B cell (primary cell): Measurements from ENCODE around the gene AUTS2. TPM values are rescaled to one million over a fixed set of nuclear protein-coding genes. Genes with fewer than 3 reads are reported as not detected.

Source experiments
- ATAC-seq: fragments of 200-7000 bp; cut with Tn5 transposase; one replicate; pipeline ENCODE4 v1.10.0; 2021; ENCODE audit warnings: low read depth, mild to moderate bottlenecking, moderate number of reproducible peaks, moderate library complexity
- CTCF ChIA-PET: fragments of 350-600 bp; sonication (Branson Sonifier 250); formaldehyde crosslinking; loops from one replicate; lab custom pipeline; 2021; ENCODE audit warnings: antibody characterized with exemption, inconsistent platforms; lab: Charles Lee
- POLR2A ChIA-PET: fragments of 350-600 bp; sonication (Branson Sonifier 250); formaldehyde crosslinking; loops from one replicate; lab custom pipeline; 2021; ENCODE audit warnings: antibody characterized with exemption; lab: Charles Lee
- DNase-seq: peaks from one replicate; pipeline ENCODE4 v3.0.0; 2013
- H2AFZ ChIP-seq: 2 replicates; pipeline ENCODE4 v1.6.1; 2012; ENCODE audit warnings: mild to moderate bottlenecking, low read depth, low read length; ENCODE audit not compliant: insufficient read depth, poor library complexity, severe bottlenecking
- H3K27ac ChIP-seq, 2 donors: 1 replicate in 1 of 2; 2 replicates in 1 of 2; pipeline ENCODE4 v1.5.1; 2012 to 2013; ENCODE audit warnings: low read length in 2 of 2, mild to moderate bottlenecking in 2 of 2, moderate library complexity in 1 of 2
- H3K27me3 ChIP-seq, 4 experiments: fragments of 200-600 bp in 1 of 4; sonication (generic) in 1 of 4; replicated peaks in 1 of 4; 1 replicate in 2 of 4; 2 replicates in 2 of 4; pipeline versions ENCODE4 v1.6.1 to v1.7.0; 2013 to 2016; ENCODE audit warnings: low read length in 3 of 4, mild to moderate bottlenecking in 2 of 4, mixed read lengths in 1 of 4, moderate library complexity in 1 of 4; ENCODE audit not compliant: insufficient read depth in 4 of 4, control insufficient read depth in 3 of 4; ENCODE audit errors: control extremely low read depth in 1 of 4
- H3K36me3 ChIP-seq, 2 experiments: replicated peaks in 1 of 2; 1 replicate in 1 of 2; 2 replicates in 1 of 2; pipeline versions ENCODE4 v1.6.1 to v1.7.1; 2013; ENCODE audit warnings: low read length in 1 of 2; ENCODE audit not compliant: insufficient read depth in 2 of 2, control insufficient read depth in 1 of 2; ENCODE audit errors: control extremely low read depth in 1 of 2, extremely low read depth in 1 of 2
- H3K4me1 ChIP-seq, 2 donors: fragments of 200-600 bp in 1 of 2; sonication (generic) in 1 of 2; 1 replicate in 1 of 2; 2 replicates in 1 of 2; pipeline versions ENCODE4 v1.5.1 to v1.6.1; 2013 to 2017; ENCODE audit warnings: low read length in 2 of 2; ENCODE audit not compliant: control insufficient read depth in 2 of 2, insufficient read depth in 2 of 2
- H3K4me2 ChIP-seq: replicated peaks from 2 replicates; pipeline ENCODE3; 2012; ENCODE audit warnings: mild to moderate bottlenecking, low read depth, low read length; ENCODE audit not compliant: poor library complexity, severe bottlenecking
- H3K4me3 ChIP-seq, 5 experiments: fragments of 200-600 bp in 1 of 5; sonication (generic) in 1 of 5; 1 replicate in 3 of 5; 2 replicates in 2 of 5; pipeline versions ENCODE4 v1.5.1 to v1.7.0; 2011 to 2016; ENCODE audit warnings: low read length in 4 of 5, mild to moderate bottlenecking in 4 of 5, low read depth in 2 of 5, control low read depth in 1 of 5, moderate library complexity in 1 of 5; ENCODE audit not compliant: insufficient read depth in 1 of 5; ENCODE audit errors: control extremely low read depth in 1 of 5, extremely low read depth in 1 of 5
- H3K79me2 ChIP-seq: fragments of 200-600 bp; sonication (generic); one replicate; pipeline ENCODE4 v1.6.0; 2016; ENCODE audit warnings: low read length; ENCODE audit not compliant: control insufficient read depth, insufficient read depth
- H3K9ac ChIP-seq: fragments of 200-600 bp; sonication (generic); 2 replicates; pipeline ENCODE4 v1.6.1; 2017; ENCODE audit warnings: mild to moderate bottlenecking, low read length, moderate library complexity
- H3K9me3 ChIP-seq, 3 donors: one replicate each; pipeline versions ENCODE4 v1.6.1 to v1.7.1; 2013; ENCODE audit warnings: low read length in 2 of 3; ENCODE audit not compliant: control insufficient read depth in 2 of 3, insufficient read depth in 1 of 3; ENCODE audit errors: control extremely low read depth in 1 of 3
- H4K20me1 ChIP-seq: 2 replicates; pipeline ENCODE4 v1.6.0; 2012; ENCODE audit warnings: mild to moderate bottlenecking, low read length; ENCODE audit not compliant: insufficient read depth, control insufficient read depth, poor library complexity, severe bottlenecking
- H3K27ac Mint-ChIP-seq: one replicate; pipeline ENCODE4 v1.8.0; 2021; ENCODE audit warnings: mixed read lengths
- H3K27me3 Mint-ChIP-seq: one replicate; pipeline ENCODE4 v1.8.0; 2021; ENCODE audit warnings: mixed read lengths
- H3K4me1 Mint-ChIP-seq: one replicate; pipeline ENCODE4 v1.8.0; 2021; ENCODE audit warnings: mixed read lengths
- H3K4me3 Mint-ChIP-seq: one replicate; pipeline ENCODE4 v1.8.0; 2021; ENCODE audit warnings: mixed read lengths
- H3K9me3 Mint-ChIP-seq: one replicate; pipeline ENCODE4 v1.8.0; 2022; ENCODE audit warnings: mixed read lengths; ENCODE audit not compliant: insufficient read depth
- CTCF ChIP-seq: fragments of 200-600 bp; IDR thresholded peaks from one replicate; pipeline ENCODE4 v1.8.0; 2022; ENCODE audit warnings: antibody characterized with exemption, mild to moderate bottlenecking
- EZH2 ChIP-seq: IDR thresholded peaks from 2 replicates; pipeline ENCODE4 v1.6.1; 2012; ENCODE audit warnings: borderline replicate concordance, low read depth, mild to moderate bottlenecking, moderate library complexity, low read length; ENCODE audit not compliant: insufficient read depth, poor library complexity, severe bottlenecking
- WGBS: methylation state at CpG from one replicate; pipeline ENCODE4 v1.1.5; 2013; ENCODE audit warnings: missing lambda C conversion rate; ENCODE audit not compliant: insufficient coverage; 5-methylcytosine and 5-hydroxymethylcytosine counted together
- intact Hi-C: fragments of 100-400 bp; cut with micrococcal nuclease; formaldehyde crosslinking; loops from one replicate; pipeline ENCODE4 v1.10.0; 2022
- polyA plus RNA-seq: library from polyadenylated mRNA; depleted of rRNA; stranded (reverse); fragments of >200 nt; gene quantifications from 2 replicates; pipeline ENCODE4 v1.2.3, GENCODE V29; 2012
- total RNA-seq, 2 donors: library from RNA; stranded (reverse); fragments of 120-200 nt in 1 of 2; gene quantifications; 1 replicate in 1 of 2; 2 replicates in 1 of 2; pipeline versions ENCODE4 v1.2.3 to v1.2.4, GENCODE V29; 2013 to 2022

Gene AUTS2
- total and polyA plus RNA-seq, 2 donors (not counting 1 experiment from before 2014, with no cell fraction given), result 22.3 to 35.0 TPM

- Histone ChIP-seq H2AFZ (peak overlapping the region; percentile 20), H3K36me3 (no peaks in the 10 kb centered on the region), H3K9me3 (peaks cover 0 to 23% (median 5%) of the 10 kb centered on the region in 3 donors), H3K4me3 (no peak overlapping the region), H3K27me3 (peaks cover 0 to 4% (median 0%) of the 10 kb centered on the region in 4 experiments), H3K79me2 (no peaks in the 10 kb centered on the region), H3K4me1 (peaks cover 8 to 16% of the 10 kb centered on the region in 2 donors), H3K9ac (no peak overlapping the region), H3K4me2 (peak overlapping the region; percentile 6), H3K27ac (no peak overlapping the region), H4K20me1 (no peaks in the 10 kb centered on the region)
- TF ChIP-seq CTCF, result no peak
- no peak for TF ChIP-seq EZH2
- peaks cover 25% of the 10 kb centered on the region for H3K4me1 Mint-ChIP-seq
- DNase-seq (peak; percentile 22), ATAC-seq (peak; percentile 59)
- ChIA-PET POLR2A (no interaction called here), CTCF (no interaction called here)
- H3K4me3 Mint-ChIP-seq, result peak overlapping the region; percentile 38
- peaks cover 18% of the 10 kb centered on the region for H3K9me3 Mint-ChIP-seq
- peak overlapping the region; percentile 3 for H3K27ac Mint-ChIP-seq
- H3K27me3 Mint-ChIP-seq, result peaks cover 8% of the 10 kb centered on the region
- no CpG with 5 or more reads among the region's 7 CpGs for WGBS
- intact Hi-C loops, result no loop called here
Observed at GRCh38 chr7:70805360-70805759, 1207.1 kb downstream of the AUTS2 start.

GRCh38 chr7:70807650-70808049, 1209.4 kb downstream of the AUTS2 start:
- ChIA-PET POLR2A (no interaction called here), CTCF (interaction anchor here (1.3 kb wide), 1 partner anchor 22 kb away, joined by 3 read pairs; no protein-coding TSS in a partner anchor)
- Histone ChIP-seq H3K4me2 (no peak overlapping the region), H3K27ac (no peak overlapping the region), H3K36me3 (no peaks in the 10 kb centered on the region), H3K4me3 (no peak overlapping the region), H2AFZ (no peak overlapping the region), H4K20me1 (no peaks in the 10 kb centered on the region), H3K27me3 (no peaks in the 10 kb centered on the region), H3K4me1 (peaks cover 12 to 16% of the 10 kb centered on the region in 2 donors), H3K79me2 (no peaks in the 10 kb centered on the region), H3K9me3 (peaks cover 0 to 15% (median 0%) of the 10 kb centered on the region in 3 donors), H3K9ac (no peak overlapping the region)
- Mint-ChIP-seq H3K4me1 (peaks cover 25% of the 10 kb centered on the region), H3K9me3 (peaks cover 6% of the 10 kb centered on the region), H3K27ac (no peak overlapping the region), H3K27me3 (peaks cover 13% of the 10 kb centered on the region), H3K4me3 (no peak overlapping the region)
- ATAC-seq (no peak), DNase-seq (no peak)
- intact Hi-C loops, result no loop called here
- TF ChIP-seq CTCF (no peak), EZH2 (no peak)
- 91% methylated on average over 3 of the region's 11 CpGs for WGBS
